DMS 273 (cell line): ENCODE results near the gene KCNJ9.
"Not testable (repeated sequence)": the region's sequence is repeated elsewhere in the genome, so short reads cannot be mapped to it uniquely, and the experiment has no call there.

Source experiments
- DNase-seq: peaks from one replicate; lab custom pipeline; 2025; ENCODE audit not compliant: unreplicated experiment; lab: John Stamatoyannopoulos, UW

The KCNJ9 gene

DNA sequence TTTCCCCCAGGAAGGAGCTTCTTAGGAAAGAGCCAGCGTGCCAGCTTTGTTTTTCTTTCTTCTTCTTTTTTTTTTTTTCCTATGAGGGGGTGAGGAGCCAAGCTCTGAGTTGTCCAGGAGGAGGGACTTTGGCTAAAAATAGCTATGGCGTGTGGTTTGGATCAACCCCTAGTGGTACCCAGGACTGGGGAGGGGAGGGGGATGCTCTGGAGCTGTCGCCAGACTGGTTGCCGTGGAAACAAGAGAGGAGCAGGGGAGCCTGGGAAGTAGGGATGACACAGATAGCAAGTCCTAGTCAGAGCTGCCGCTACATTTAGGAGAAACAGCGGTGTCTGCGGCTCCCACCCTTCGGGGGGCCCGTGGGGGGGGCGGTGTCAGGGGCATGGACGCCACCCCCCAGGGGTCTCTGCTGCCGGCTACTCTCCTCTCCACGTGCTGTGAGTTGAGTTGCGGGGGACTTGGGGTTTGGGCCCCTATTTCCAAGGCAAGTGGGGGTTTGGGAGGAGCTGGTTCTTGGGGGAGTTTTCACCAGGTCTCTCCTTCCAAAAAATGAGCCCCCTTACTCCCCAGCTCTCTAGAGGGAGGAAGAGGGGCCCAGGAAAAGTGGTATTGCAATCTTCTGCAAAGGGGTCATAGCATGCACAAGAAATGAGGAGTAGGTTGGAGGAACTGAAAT is at the start of gene KCNJ9:
Gene KCNJ9, plus strand, starts transcription at position 278 of the 676 bp plus-strand sequence. CDS start 2,493 bp downstream, outside the sequence.
- DNase-seq, result peak; percentile 44

DNA sequence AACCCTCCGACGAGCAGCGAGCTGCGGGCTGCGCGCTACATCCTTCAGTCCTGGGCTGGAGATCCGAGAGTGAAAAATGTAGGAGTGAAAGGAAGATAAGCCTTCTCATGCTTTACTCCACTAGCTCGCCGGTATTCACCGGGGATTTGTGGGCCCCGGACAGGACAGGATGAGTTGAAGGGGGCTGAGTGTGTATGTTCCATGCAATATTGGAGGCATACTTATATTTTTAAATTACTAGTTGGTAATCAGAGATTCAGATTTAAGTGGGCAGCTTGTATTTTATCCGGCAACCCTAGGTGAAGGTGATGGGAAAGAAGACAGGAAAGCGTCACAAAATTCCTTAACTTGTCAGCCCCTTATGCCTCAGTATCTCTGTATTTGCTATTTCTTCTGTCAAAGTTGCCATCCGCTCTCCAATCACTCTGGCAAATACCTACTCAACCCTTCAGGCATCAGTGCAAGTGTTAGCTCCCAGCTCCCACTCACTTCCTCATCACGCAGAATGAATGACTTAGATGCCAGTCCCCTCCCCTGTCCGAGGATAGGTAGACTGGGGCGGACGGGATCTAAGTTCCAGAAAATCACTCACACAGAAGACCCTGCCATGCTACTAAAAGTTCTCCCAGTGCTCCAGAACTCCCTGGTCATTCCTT is 49.0 kb upstream of the KCNJ9 start:
- DNase-seq, result peak; percentile 35

DNA sequence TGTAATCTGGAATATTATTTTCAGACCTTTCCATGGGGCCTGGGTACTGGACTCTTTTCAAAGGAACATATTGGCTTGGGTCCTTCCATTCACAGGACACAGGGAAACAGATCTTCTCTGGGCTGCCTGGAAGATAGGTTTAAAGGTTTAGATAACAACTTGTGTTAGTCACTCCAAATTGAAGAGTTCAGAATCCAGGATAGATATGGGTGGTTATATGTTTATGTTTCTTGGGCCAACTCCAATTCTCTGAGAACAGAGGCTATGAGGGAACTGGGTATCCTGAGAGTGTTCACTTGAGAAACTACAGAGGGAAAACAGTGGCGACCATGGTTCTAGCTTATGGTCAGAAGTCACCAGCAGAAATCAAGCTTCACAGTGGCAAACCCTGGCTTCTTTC is 40.9 kb upstream of the KCNJ9 start:
- no peak for DNase-seq

DNA sequence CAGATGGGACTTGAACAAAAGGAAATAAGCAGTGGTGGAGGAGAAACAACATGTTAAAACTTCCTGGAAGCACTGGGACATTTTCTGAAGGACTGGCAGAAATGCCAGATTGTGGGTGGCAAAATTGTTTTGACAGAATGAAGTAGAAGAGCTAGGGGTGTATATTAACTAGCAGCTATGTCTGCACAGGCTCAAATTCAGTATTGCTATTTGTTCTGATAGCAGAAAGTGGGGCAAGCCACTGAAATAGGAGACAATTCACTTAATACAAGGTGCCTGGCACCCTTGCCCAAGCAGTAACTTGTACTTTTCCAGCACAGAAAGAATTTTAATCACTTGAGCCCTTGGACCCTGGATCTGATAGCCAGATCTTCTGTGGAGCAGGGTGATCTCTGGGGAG is 37.8 kb upstream of the KCNJ9 start:
- no peak for DNase-seq

DNA sequence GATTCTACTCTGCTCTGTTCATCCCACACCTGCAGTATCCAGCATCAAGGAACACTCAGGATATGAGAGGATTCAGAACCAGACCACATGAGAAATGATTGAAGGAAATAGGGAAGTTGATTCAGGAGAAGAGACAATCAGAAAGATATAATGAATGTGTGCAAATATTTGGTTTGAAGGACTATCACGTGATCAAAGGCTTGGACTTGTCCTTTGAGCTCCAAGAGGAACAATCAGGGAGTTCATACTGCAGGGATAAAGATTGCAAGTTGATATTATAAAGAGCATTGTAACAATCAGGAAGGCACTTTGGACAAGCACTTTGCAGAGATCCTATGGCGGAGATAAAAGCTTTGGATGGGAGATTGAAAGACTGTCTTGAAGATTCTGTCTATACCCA is 35.7 kb upstream of the KCNJ9 start:
- no peak for DNase-seq

DNA sequence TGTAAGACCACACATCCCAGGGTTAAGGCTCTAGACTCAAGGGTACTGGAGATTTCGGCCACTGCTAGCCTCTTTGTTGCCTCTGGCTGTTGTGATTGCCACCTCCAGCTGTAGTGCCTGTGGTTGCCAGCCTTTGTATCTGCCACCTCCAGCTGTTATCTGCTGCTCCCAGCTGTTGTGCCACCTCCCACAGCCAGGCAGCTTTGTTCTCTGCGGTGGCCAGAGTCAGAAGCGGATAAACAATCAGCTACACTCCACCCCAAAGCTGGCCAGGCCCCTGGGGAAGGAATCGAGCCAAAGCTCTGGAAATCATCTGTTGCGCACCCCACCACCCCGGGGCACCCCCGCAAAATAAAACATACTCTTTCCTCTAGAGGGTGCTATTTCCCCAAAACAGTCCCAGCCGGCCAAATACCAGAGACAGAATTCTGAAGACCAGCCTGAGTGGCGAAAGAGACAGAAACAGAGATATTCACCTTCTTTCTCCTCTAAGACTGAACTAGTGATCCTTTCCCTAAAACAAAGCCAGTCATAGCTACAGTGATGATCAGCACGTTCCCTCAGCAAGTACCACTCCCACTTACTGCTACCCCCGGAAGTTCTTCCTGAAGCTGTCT is 34.7 kb upstream of the KCNJ9 start:
- DNase-seq, result peak; percentile 74

DNA sequence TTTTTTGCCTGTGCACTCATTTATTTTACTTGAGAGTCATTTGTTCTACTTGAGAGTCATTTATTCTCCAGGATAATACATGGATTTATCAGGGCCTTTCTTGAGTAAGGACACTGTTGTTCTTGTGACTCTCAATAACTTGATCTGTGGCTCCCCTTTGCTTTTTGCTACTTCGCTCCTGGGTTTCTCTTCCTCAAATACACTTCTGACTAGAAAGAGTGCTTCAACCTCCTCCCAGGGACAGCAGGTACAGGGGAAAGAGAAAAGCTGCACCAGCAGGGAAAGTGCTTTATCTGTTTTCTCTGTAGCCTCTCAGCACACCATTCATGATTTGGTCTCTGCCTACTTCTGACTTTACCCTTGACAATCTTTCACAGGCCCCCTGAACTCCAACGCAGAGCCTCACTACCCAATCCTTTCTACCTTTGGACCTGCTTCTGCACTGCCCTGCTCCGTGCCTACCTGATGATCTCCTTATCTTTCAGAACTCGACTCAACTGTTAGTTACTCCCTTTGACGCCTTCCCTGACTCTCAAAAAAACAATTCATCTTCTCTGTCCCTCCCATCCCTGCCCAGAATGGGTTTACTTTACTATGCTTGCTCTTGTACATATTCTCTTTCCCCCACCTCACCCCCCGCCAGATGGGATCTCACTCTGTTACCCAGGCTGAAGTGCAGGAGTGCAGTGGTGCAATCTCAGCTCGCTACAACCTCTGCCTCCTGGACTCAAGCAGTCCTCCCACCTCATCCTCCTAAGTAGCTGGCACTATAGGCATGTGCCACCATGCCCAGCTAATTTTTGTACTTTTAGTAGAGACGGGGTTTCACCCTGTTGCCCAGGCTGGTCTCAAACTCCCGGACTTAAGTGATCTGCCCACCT is 34.0 kb upstream of the KCNJ9 start:
- DNase-seq, result no peak

DNA sequence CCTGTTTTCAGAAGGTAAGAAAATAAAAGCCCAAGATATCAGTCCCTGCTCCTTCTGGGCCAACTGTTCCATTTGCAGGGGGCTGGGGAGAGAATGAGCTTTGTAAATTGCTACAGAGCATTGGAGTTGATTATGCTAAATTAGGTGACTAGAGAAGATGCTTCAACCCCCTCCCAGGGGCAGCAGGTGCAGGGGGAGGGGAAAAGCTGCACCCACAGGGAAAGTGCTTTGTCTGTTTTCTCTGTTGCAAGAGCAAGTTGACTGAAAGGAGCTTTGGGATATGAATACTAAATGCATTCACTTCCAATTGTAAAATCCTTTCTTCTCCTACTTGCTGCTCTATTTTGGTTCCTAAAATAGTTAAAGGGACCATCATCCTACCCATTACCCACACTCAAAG is 33.0 kb upstream of the KCNJ9 start:
- no peak for DNase-seq

DNA sequence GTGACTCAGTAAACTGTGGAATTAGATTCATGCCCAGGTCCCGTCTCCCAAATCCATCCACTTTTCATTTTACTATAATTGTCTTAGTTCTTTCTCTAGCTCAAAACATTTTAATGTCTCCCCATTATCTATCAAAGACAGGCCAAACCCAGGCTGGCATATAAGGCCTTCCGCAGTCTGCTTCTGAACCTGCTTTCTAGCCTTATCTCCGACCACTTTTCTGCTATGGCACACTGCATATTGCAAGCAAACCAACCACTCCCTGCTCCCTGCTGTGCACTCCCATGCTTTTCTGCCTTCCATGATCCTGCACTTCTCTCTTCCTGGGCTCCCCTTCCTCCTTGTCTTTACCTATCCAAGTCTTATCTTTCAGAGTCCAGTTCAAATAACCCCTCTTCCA is 32.2 kb upstream of the KCNJ9 start:
- no peak for DNase-seq

DNA sequence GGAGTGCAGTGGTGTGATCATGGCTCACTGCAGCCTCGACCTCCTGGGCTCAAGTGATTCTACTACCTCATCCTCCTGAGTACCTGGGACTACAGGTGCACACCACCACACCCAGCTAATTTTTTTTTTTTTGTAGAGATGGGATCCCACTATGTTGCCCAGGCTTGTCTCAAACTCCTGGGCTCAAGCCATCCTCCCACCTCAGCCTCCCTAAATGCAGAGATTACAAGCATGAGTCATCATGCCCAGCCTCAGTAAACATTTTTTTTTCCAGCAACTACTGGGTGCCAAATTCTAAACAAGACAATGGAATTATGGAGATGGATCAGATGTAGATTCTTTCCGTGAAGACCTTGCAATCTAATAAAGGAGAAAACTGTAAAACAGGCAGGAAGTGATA is 31.2 kb upstream of the KCNJ9 start:
- not testable (repeated sequence) for DNase-seq

DNA sequence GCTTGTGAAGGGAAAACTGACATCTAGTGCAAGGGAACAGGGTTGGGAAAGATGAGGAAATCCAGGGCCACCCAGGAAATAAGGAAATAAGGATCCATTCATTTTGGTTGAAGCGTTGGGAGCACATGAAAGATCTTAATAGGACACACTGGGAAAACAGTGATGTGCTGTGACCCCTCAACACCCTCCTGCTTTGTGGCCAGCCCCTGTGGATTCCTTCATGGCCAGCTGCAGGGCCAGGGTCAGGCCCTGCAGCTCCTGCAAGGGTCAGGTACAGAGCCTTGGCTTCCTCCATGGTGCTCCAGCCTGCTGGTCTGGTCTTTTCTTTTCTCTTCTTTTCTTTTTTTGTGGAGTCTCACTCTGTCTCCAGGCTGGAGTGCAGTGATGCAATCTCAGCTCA is 30.7 kb upstream of the KCNJ9 start:
- no peak for DNase-seq

DNA sequence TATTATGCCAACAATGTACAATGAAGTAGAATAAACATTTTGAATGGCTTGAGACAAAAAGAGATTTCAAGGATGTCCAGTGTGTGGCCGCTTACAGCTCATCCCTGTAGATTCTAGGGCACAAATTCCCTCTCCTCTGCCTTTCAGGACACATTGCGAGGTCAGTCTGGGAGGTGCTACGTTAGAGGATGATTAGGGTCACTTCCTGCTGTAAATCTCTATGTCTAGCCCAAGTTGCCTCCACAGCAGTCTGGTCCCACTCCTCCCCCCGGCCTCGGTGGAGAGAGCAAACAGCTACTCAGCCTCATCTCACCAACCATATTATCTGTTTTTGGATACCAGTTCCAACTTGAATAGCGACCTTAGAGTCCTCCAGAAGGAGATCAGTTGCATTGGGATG is 28.4 kb upstream of the KCNJ9 start:
- no peak for DNase-seq

DNA sequence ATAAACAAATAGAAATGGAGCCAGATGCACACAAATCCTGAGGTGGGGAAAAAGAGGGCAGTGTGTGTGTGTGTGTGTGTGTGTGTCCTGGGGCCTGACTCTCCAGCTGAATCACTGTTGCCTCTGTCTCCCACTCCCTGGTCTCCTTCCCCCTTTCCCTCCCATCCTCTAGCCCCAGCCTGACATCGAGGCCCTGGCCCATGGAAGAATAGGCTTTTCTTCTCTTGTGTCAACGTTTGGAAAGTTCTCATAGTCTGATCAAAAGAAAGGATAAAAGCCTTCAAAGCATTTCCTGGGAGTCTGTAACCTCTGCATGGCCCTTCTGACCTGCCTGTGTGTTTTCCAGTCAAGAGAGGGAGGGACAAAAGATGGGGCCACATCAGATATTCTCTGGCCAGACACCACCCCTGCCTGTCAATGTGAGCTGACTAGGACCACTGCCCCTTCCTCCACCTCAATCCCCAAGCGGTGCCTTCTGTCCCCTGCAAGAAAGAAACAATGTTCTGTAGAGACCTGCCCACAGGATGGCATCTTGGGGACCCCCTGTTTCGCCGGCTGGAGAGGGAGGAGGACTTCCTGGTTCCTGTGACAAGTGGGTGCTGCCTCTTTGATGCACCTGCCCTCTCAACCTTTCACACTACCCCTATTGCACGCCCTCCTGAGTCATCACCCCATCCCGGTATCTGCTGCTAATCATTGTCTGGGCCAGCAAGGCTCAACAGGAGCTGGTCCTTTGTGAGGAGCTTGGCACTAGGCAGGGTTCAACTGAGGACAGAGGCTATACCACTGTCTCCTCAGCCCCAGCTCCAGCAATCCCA is 27.6 kb upstream of the KCNJ9 start:
- DNase-seq, result no peak

DNA sequence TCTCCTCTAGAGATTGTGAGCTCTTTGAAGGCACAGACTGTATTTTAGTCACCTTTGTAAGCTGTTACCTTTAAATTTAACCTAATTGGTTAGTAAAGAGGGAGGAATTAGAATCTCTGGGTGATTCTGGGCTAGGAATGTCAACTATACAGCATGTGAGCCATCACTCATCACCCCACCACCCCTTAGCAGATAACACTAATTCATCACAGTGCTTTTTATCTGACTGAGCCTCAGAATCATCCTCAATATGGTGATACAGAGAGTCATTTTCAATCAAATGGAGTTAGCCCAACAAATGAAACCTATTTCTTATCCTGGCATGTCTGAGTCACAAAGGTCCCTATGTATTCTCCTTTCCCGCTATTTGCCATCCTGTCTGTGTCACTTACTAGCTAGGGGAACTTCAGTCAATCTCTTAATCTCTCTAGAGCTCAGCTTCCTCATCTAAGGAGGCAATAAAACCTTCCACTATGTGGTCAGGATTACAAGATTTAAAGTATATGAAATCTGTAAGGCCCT is 24.6 kb upstream of the KCNJ9 start:
- no peak for DNase-seq

DNA sequence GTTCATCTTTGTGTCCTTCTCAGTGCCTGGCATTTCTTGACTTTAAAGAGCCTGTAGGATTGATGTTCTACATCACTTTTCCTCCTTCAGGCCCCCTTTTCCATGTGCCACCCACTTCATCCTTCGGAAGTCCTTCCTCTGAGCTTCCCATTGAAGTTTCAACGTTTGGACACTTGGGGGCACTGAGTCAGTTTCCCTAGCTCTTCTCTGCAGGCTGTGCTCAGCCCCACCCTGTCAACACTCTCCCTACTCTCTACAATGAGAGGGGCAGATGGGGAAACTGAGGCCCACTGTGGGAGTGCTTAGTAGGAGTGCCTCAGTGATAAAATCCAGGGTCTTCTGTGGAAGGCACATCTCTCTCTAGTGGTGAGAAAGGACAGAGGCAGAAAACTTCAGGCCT is 23.3 kb upstream of the KCNJ9 start:
- peak; percentile 29 for DNase-seq

DNA sequence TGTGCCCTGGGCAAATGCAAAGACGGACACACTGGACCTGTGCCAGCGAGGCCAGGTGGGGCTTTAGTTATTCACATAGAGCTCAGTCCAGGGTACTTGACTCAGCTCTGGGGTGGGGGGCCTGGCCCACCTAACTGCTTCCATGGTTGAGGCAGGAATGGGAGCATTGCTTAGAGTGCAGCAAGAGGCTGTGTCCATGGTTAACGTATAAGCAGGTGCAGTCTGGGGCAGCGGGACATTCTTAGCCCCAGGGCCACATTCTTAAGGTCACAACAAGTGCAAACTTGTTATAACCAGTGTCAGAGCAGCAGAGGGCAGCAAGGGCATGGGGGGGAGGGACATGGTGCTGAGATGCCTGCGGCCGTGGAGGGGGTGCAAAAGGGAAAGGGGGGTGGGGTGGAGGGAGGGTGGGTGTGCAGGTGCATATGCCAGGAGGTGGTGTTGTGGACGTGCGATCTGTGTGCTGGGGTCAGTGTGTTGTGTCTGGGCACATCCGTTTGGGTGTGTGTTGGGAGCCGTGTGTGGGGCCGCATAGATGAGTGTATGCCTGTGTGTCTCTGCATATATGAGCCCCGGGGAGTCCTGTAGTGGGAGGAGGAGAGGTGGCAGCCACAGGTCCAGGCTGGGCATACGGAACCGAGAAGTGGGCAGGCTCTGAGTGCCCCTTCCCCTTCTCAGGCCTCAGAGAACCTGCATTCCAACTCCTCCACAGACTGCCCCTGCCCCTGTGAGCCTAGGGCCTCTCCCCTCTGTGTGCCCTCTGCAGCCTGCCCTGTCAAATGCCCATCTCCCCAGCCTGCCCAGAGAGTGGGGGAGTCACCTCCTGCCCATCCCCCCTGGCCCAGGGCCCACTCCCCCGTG is 19.7 kb upstream of the KCNJ9 start:
- DNase-seq, result no peak

DNA sequence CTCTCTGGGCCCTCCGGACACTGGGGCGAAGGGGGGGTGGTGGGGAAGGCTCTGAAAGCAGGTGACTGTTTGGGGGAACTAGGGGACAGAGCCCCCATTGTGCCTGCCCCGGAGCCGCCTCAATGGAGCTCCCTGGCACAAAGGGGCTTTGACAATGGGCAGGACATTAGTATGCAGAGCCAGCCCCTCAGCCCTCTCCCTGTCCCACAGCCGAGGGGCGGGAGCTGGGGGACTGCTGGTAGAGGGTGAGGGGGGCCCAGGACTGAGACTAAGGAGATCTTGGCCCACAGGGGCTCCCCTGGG is 19.2 kb upstream of the KCNJ9 start:
- DNase-seq, result no peak

DNA sequence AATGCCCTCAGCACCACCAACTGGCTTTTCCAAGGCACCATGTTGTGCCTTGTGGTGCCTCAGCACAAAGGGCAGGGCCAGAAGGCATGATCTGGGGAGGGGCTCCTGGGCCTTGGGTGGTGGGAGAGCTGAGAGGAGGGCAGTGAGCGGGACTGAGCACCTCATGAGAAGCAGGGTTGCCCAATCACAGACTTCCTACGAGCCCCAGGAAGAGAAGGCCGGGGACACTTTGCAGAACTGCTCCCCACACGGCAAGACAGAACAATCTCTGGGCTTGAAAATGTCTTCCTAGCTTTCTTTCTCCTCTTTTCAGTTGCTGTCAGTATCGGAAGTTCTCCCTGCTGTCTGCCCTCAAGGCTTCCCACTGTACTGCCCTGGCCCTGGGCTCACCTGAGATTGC is 18.2 kb upstream of the KCNJ9 start:
- no peak for DNase-seq

DNA sequence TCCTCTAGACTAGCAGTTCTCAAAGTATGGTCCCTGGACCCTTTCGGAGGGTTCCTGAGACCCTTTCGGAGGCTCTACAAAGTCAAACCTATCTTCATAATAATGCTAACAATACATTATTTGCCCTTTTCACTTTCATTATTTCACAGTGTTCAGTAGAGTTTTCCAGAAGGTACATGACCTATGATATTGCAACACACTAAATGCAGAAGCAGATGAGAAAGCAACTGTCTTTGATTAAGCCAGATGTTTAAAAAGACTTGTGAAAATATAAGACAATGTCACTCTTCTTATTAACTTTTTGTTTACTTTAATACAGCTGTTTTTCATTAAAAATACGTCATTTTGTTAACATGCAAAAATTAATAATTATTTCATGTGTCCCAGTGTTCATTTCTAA is 17.2 kb upstream of the KCNJ9 start:
- DNase-seq, result no peak

DNA sequence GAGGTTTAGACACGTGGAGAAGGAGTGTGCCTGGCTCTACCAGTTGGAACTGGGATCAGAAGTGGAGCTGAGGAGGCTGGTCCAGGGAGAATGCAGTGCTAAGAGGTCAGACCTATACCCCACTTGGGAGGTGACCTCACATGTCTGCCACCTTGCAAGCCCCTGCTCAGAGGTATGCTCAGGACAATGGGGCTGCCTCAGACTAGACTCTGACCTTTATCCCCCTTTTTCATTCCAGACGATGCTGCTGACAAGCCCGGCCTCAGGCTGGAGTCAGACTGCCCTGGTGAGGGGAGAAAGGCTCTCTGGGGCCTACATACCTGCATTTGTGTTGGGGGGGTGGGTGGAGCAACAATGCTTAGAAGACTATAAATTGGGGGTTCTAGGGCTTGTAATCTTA is 16.6 kb upstream of the KCNJ9 start:
- no peak for DNase-seq
